IPS-11a (cell line): ENCODE results near the gene TLCD3A.

Experiments used
- H3K4me3 ChIP-seq: one replicate; pipeline ENCODE4 v1.5.1; 2013; ENCODE audit warnings: low read depth, low read length, control low read depth

TLCD3A gene

GRCh38 chr17:705863-706262, 26.5 kb upstream of the TLCD3A start:
- no peak overlapping the region for H3K4me3 ChIP-seq

GRCh38 chr17:708132-708531, 24.3 kb upstream of the TLCD3A start:
- H3K4me3 ChIP-seq = no peak overlapping the region

GRCh38 chr17:718075-718474, 14.3 kb upstream of the TLCD3A start:
- H3K4me3 ChIP-seq = no peak overlapping the region

GRCh38 chr17:720706-721539, 11.5 kb upstream of the TLCD3A start:
- H3K4me3 ChIP-seq = no peak overlapping the region

DNA sequence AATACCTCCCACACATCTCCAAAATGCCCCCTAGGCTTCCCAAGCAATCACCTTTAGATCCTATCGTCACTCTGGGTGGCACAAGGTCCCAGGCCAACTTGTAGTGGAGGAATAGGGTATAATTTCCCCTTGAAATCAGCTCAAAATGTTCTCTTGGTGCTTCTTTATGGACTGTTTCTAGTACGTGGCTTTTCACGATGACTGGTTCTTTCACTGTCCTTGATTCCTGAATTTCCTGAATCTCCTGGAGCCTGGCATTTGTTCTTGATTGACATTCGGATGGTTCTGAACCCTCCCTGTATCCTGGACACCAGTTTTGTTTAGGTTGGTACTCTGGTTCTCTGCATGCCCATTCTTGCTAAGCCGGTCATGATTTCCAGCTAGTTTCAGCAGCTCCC, 10.9 kb upstream of the TLCD3A start:
- no peak overlapping the region for H3K4me3 ChIP-seq

DNA sequence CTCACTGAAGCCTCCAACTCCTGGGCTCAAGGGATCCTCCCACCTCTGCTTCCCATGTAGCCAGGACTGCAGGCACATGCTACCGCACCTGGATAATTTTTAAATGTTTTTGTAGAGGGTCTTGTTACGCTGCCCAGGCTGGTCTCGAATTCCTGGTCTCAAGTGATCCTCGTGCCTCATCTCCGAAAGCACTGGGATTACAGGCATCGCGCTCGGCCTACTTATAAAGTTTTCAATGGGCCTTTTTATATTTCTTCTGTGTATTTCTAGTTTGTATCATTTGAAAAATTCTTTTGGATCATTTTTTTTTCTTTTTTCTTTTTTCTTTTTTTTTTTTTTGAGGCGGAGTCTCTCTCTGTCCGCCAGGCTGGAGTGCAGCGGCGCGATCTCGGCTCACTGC, 7.3 kb upstream of the TLCD3A start:
- no peak overlapping the region for H3K4me3 ChIP-seq

DNA sequence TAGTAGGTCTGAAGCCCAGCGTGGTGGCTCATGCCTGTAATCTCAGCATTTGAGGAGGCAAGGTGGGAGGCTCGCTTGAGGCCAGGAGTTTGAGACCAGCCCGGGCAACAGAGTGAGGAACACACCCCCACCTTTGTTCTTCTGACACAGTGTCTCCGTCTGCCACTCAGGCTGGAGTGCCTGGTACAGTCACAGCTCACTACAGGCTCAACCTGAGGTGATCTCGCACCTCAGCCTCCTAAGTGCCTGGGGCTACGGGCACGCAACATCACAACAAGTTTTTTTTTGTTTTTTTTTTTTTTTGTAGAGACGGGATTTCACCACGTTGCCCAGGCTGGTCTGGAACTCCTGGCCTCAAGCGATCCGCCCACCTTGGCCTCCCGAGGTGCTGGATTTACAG, 6.7 kb upstream of the TLCD3A start:
- H3K4me3 ChIP-seq = no peak overlapping the region

DNA sequence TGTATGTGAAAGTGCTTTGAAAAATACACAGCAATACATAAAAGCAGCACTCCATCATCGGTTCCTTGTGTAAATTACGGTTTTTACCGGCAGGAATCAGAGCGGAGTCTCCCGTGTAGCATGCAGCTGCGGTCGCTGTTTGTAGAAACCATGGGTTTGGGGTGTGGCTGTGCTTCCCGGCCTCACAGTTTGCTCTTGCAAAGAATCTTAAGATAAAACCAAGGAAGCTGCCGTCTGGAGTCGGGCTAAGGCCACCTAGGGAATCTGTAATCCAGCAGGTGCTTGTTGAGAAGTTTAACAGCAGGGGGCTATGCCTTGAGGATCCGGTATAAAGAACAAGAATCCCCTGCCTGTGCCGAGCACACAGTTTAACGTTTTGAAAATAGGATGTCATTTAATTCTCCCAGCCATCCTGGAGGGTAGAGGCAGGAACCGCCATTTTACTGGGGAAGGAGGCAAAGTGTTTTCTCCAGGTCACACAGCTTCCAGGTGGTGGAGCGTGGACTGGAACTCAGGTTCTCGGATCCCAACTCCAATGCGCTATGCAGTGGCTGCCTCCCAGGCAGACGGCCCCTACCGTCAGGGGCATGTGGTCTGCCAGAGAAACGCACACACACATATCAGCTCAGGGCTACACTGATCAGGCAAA, 6.0 kb upstream of the TLCD3A start:
- no peak overlapping the region for H3K4me3 ChIP-seq

DNA sequence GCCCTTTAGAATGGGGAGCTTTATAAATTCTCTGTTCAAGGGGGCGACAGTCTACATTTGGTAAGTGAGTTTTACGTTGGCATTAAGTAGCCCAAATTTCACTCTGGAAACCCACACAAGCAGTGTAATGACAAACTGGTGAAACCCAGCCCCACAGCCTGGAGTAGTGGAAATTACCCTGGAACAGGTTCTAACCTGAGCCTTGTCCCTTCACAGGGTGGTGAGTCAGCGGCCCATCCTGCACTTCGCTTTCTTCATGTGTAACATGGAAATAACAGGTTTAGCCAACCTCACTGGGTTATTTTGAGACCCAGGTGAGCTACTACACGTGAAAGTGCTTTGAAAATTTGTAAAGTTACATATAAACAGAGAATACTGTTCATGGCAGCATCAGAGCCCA, 3.5 kb upstream of the TLCD3A start:
- no peak overlapping the region for H3K4me3 ChIP-seq

GRCh38 chr17:731644-732066, 741 bp upstream of the TLCD3A start:
- peak overlapping the region; percentile 54 for H3K4me3 ChIP-seq

GRCh38 chr17:732902-733720, 715 bp downstream of the TLCD3A start:
- H3K4me3 ChIP-seq = peak overlapping the region; percentile 67

DNA sequence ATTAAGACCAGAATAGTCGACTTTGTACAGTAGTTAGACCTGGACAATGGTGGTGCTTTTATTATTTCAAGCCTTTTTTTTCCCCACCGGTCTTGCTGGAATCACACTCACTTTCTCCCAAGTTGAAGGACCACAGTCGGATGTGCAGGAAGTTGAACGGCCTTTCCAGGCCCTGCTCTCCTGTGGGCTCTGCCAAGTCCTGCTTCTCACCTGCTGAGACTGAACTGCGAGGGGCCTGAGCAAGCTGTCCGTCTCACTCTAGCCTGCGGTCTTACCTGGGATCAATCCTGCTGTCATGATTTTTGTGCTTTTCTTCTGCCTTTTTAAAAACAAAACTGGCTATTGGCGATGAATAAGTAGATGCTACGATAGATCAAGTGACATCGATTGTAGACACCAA, 1.3 kb downstream of the TLCD3A start:
- H3K4me3 ChIP-seq = peak overlapping the region; percentile 67

DNA sequence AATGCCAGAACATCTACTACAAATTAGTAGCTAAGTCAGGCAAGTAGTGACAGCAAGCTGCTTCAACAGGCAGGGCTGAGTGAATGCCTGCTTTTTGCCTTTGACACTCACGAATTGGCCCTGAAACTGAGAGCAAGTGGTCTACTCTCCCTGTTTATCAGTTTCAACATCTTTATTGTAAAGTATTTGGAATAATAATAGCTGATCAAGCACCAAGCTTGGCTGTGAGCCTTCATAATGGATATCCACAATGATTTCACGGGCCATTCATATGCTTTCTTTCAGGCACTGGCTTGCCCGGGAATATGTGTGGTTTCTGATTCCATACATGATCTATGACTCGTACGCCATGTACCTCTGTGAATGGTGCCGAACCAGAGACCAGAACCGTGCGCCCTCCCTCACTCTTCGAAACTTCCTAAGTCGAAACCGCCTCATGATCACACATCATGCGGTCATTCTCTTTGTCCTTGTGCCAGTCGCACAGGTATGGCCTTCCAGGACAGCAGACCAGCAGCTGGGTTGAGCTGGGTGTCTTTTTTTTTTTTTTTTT, 5.2 kb downstream of the TLCD3A start:
- no peak overlapping the region for H3K4me3 ChIP-seq

- no peak overlapping the region for H3K4me3 ChIP-seq
Measured at GRCh38 chr17:740240-741017, 8.0 kb downstream of the TLCD3A start.

- H3K4me3 ChIP-seq = no peak overlapping the region
Measured at GRCh38 chr17:742147-742793, 9.9 kb downstream of the TLCD3A start.

- no peak overlapping the region for H3K4me3 ChIP-seq
Measured at GRCh38 chr17:743139-743538, 10.7 kb downstream of the TLCD3A start.

GRCh38 chr17:744937-745336, 12.5 kb downstream of the TLCD3A start:
- H3K4me3 ChIP-seq = no peak overlapping the region

GRCh38 chr17:745406-745805, 13.0 kb downstream of the TLCD3A start:
- no peak overlapping the region for H3K4me3 ChIP-seq

GRCh38 chr17:746181-746580, 13.8 kb downstream of the TLCD3A start:
- no peak overlapping the region for H3K4me3 ChIP-seq
